WERI-Rb-1 (cell line): Measurements from ENCODE around the gene HBB.

Experiments used
- DNase-seq: peaks from one replicate; pipeline ENCODE4 v3.0.0-alpha.2; 2020
- H3K27ac ChIP-seq: fragments of 250-450 bp; sonication (Bioruptor Pico); 2 replicates; pipeline ENCODE4 v1.5.1; 2020; ENCODE audit warnings: mild to moderate bottlenecking, moderate library complexity
- H3K27me3 ChIP-seq: fragments of 250-450 bp; sonication (Bioruptor Pico); 2 replicates; pipeline ENCODE4 v1.5.1; 2021; ENCODE audit warnings: mild to moderate bottlenecking, low read depth, moderate library complexity; ENCODE audit not compliant: insufficient read depth, severe bottlenecking
- H3K36me3 ChIP-seq: fragments of 250-450 bp; sonication (Bioruptor Pico); 2 replicates; pipeline ENCODE4 v1.5.1; 2020; ENCODE audit warnings: mild to moderate bottlenecking, moderate library complexity
- H3K4me3 ChIP-seq: 2 replicates; pipeline ENCODE4 v1.5.1; 2011; ENCODE audit warnings: low read depth, mild to moderate bottlenecking, control low read depth, low read length
- H3K9me3 ChIP-seq: fragments of 250-450 bp; sonication (Bioruptor Pico); 2 replicates; pipeline ENCODE4 v1.5.1; 2021; ENCODE audit warnings: mild to moderate bottlenecking, moderate library complexity; ENCODE audit not compliant: severe bottlenecking
- TF ChIP-seq, protein P1 (sequence below): IDR thresholded peaks from 2 replicates; pipeline ENCODE4 v1.5.1; 2011; ENCODE audit warnings: low read depth, mild to moderate bottlenecking, control low read depth, inconsistent platforms, low read length

The HBB gene

GRCh38 chr11:5247472-5248192, 20.8 kb upstream of the HBB start:
- H3K36me3 ChIP-seq, result no peaks in the 10 kb centered on the region
- no peak overlapping the region for H3K27ac ChIP-seq
- DNase-seq, result no peak
- H3K9me3 ChIP-seq, result no peaks in the 10 kb centered on the region
- H3K4me3 ChIP-seq, result no peak overlapping the region
- peaks cover 67% of the 10 kb centered on the region for H3K27me3 ChIP-seq
- TF ChIP-seq, protein P1, sequence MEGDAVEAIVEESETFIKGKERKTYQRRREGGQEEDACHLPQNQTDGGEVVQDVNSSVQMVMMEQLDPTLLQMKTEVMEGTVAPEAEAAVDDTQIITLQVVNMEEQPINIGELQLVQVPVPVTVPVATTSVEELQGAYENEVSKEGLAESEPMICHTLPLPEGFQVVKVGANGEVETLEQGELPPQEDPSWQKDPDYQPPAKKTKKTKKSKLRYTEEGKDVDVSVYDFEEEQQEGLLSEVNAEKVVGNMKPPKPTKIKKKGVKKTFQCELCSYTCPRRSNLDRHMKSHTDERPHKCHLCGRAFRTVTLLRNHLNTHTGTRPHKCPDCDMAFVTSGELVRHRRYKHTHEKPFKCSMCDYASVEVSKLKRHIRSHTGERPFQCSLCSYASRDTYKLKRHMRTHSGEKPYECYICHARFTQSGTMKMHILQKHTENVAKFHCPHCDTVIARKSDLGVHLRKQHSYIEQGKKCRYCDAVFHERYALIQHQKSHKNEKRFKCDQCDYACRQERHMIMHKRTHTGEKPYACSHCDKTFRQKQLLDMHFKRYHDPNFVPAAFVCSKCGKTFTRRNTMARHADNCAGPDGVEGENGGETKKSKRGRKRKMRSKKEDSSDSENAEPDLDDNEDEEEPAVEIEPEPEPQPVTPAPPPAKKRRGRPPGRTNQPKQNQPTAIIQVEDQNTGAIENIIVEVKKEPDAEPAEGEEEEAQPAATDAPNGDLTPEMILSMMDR, result no peak

DNA sequence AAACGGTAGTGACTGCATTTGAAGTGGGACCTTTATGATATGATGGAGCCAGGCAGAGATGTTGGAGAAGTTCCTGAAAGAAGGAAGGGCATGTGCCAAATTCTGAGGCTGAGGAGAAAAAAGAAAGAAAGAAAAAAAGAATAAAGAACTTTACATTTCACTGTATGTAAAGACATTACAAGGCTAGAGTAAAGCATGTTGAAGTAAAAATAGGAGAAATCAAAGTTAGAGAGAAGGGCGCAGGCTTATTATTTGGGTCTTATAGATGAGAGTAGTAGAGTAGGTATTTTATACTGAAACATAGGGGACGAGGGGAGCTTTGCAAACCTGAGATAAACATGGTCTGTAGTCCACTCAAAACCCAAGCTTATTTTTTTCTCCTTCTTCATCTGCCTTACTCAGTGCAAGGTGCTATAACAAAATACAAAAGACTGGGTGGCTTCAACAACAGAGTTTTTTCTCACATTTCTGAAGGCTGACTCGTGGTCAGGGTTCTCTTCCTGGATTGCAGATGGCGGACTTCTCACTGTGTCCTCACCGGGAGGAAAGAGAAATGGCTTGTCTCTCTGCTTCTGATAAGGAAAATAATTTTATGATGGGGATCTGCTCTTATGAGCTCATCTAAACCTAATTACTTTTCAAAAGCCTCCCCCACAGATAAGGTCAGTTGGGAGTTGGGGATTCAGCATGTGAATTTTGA, 20.1 kb upstream of the HBB start:
- TF ChIP-seq, protein P1, result no peak
- H3K27me3 ChIP-seq, result peaks cover 63% of the 10 kb centered on the region

DNA sequence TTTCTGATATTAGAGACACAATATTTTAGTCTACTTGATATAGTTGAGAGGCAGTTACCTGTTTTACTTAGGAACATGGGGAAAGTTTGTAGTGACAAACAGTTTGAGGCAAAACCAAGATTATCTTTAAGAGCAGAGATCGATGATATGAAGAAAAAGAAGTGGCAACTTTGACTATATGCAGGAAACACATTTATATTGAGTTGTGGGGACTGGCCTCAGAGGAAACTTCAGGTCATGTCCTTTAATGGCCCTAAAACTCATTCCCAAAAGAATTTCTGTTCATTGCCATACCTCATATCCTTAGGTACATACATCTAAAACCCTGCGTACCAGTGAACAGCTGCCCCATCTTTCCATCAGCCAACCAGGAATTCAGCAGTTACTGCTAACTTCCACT, 18.3 kb upstream of the HBB start:
- TF ChIP-seq, protein P1, result no peak
- H3K36me3 ChIP-seq, result no peaks in the 10 kb centered on the region
- H3K27me3 ChIP-seq, result peaks cover 59% of the 10 kb centered on the region
- no peak for DNase-seq
- no peak overlapping the region for H3K27ac ChIP-seq
- H3K9me3 ChIP-seq, result no peaks in the 10 kb centered on the region
- no peak overlapping the region for H3K4me3 ChIP-seq

More for the DNA sequence above, 20.1 kb upstream of the HBB start:
- no peak overlapping the region for H3K27ac ChIP-seq
- H3K36me3 ChIP-seq, result no peaks in the 10 kb centered on the region
- no peaks in the 10 kb centered on the region for H3K9me3 ChIP-seq
- H3K4me3 ChIP-seq, result no peak overlapping the region
- no peak for DNase-seq

DNA sequence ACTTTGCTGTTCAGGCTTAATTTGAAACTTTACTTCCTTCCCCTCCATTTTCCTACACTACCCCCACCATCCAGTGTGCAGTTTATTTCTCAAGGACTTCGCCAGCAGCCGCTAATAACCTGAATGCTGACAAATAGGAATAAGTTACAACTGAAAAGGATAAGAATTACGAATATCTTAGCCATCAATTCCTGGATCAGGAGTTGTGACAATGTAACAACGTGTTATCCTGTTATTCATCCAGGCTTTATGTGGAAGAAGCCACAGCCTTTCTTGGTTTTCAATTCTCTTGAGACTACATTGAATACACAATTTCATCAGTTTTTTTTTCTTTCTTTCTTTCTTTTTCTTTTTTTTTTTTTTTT, 16.9 kb upstream of the HBB start:
- no peak overlapping the region for H3K27ac ChIP-seq
- H3K4me3 ChIP-seq, result no peak overlapping the region
- DNase-seq, result no peak
- TF ChIP-seq, protein P1, result no peak
- no peaks in the 10 kb centered on the region for H3K9me3 ChIP-seq
- H3K27me3 ChIP-seq, result peaks cover 63% of the 10 kb centered on the region
- no peaks in the 10 kb centered on the region for H3K36me3 ChIP-seq

DNA sequence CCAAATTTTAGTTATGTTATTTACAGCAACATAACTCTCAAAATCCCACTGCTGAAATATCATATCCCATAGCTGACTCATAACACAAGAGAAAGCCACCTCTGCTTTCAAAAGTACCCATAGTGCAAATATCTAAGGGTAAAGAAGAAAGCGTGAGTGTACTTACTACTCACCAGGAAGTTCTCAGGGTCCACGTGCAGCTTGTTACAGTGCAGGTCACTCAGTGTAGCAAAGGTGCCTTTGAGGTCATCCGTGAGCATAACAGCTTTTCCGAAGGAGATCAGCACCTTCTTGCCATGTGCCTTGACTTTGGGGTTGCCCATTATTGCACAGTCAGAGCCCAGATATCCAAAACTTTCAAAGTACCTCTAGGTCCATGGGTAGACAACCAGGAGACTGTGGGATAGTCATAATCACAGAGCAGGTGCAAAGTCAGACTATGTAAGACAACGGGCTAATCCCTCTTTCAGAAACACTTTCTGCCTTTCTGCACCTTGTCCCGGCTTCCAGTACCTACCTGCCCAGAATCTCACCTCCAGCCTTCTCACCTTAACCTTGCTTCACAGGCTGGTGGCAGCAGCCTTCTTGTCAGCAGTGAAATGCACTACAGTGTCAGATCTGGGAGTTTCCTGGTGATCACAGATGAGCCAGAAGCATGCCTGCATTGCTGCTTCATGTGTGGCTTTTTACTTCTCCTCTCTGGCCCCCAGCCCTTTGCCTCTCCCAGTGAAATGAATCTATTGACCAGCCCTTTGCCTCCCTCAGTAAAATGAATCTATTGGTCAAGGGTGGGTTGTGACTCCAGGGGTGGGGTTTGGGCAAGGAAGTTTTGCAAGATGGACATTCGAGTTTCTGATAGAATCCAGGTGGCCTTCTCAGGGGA, 16.3 kb upstream of the HBB start:
- TF ChIP-seq, protein P1, result no peak

More for the DNA sequence above, 16.3 kb upstream of the HBB start:
- H3K9me3 ChIP-seq, result no peaks in the 10 kb centered on the region
- DNase-seq, result no peak
- H3K27me3 ChIP-seq, result peaks cover 69% of the 10 kb centered on the region
- H3K27ac ChIP-seq, result no peak overlapping the region
- no peaks in the 10 kb centered on the region for H3K36me3 ChIP-seq
- no peak overlapping the region for H3K4me3 ChIP-seq
